H1 (cell line): ENCODE measurements around the gene EPDR1. TPM values are rescaled to one million over a fixed set of nuclear protein-coding genes. Genes with fewer than 3 reads are reported as not detected.

Experiments used
- CTCF ChIA-PET: fragments of 300-600 bp; sonication (Branson Sonifier 250); formaldehyde crosslinking; loops from one replicate; lab custom pipeline; 2021; ENCODE audit not compliant: partially characterized antibody; lab: Charles Lee
- POLR2A ChIA-PET: fragments of 300-600 bp; sonication (Branson Sonifier 250); formaldehyde crosslinking; loops from one replicate; lab custom pipeline; 2021; ENCODE audit warnings: inconsistent platforms; ENCODE audit not compliant: partially characterized antibody; lab: Charles Lee
- DNase-seq, 2 experiments: peaks; one replicate each; pipeline versions ENCODE4 v3.0.0 to v3.0.0-alpha.2; 2010 to 2022; ENCODE audit warnings: low spot score in 2 of 2, low read depth in 1 of 2, mixed read lengths in 1 of 2
- FAIRE-seq: peaks from 2 replicates; lab custom pipeline; 2011; peaks lifted over from hg19 to GRCh38; lab: Jason Lieb, UNC
- H2AFZ ChIP-seq: 2 replicates; pipeline ENCODE4 v1.8.1; 2012; ENCODE audit warnings: low read length, inconsistent platforms
- H2AK5ac ChIP-seq: 2 replicates; pipeline ENCODE4 v1.6.1; 2013; ENCODE audit warnings: low read depth, low read length
- H2BK120ac ChIP-seq: replicated peaks from 2 replicates; pipeline ENCODE3; 2013; ENCODE audit warnings: low read depth, low read length, inconsistent platforms
- H2BK12ac ChIP-seq: 2 replicates; pipeline ENCODE4 v1.6.1; 2013; ENCODE audit warnings: low read depth, low read length
- H2BK15ac ChIP-seq: 2 replicates; pipeline ENCODE4 v1.6.1; 2013; ENCODE audit warnings: low read length
- H2BK20ac ChIP-seq: 2 replicates; pipeline ENCODE4 v1.6.1; 2013; ENCODE audit warnings: low read length
- H2BK5ac ChIP-seq: 2 replicates; pipeline ENCODE4 v1.6.1; 2013; ENCODE audit warnings: low read depth, low read length
- H3K14ac ChIP-seq: 2 replicates; pipeline ENCODE4 v1.6.1; 2013; ENCODE audit warnings: inconsistent platforms; ENCODE audit not compliant: insufficient read length
- H3K18ac ChIP-seq: 2 replicates; pipeline ENCODE4 v1.6.1; 2013; ENCODE audit warnings: low read length; ENCODE audit errors: extremely low read depth
- H3K23ac ChIP-seq: 2 replicates; pipeline ENCODE4 v1.6.1; 2013; ENCODE audit warnings: inconsistent platforms; ENCODE audit not compliant: insufficient read length
- H3K23me2 ChIP-seq: 2 replicates; pipeline ENCODE4 v1.6.1; 2013; ENCODE audit warnings: low read depth, low read length
- H3K27ac ChIP-seq: 2 replicates; pipeline ENCODE4 v1.6.1; 2011; ENCODE audit warnings: low read depth, low read length, inconsistent platforms
- H3K27me3 ChIP-seq, 4 experiments: replicated peaks in 1 of 4; 1 replicate in 1 of 4; 2 replicates in 3 of 4; pipeline versions ENCODE4 v1.6.1 to v1.8.1; 2011 to 2013; ENCODE audit warnings: low read length in 3 of 4, mild to moderate bottlenecking in 3 of 4, inconsistent platforms in 2 of 4, mixed read lengths in 2 of 4, moderate library complexity in 1 of 4; ENCODE audit not compliant: control insufficient read depth in 3 of 4, insufficient read depth in 3 of 4; ENCODE audit errors: extremely low read depth in 1 of 4
- H3K36me3 ChIP-seq, 4 experiments: 2 replicates each; pipeline versions ENCODE4 v1.6.1 to v1.8.1; 2011 to 2013; ENCODE audit warnings: mild to moderate bottlenecking in 4 of 4, low read length in 3 of 4, moderate library complexity in 2 of 4, control low read depth in 1 of 4, inconsistent platforms in 1 of 4; ENCODE audit not compliant: insufficient read depth in 4 of 4, control insufficient read depth in 2 of 4
- H3K4ac ChIP-seq: replicated peaks from 2 replicates; pipeline ENCODE3; 2013; ENCODE audit warnings: low read length, low read depth, mixed read lengths, inconsistent platforms; ENCODE audit not compliant: insufficient read length
- H3K4me1 ChIP-seq, 4 experiments: replicated peaks in 1 of 4; 1 replicate in 1 of 4; 2 replicates in 3 of 4; pipeline versions ENCODE4 v1.6.1 to v1.8.1; 2011 to 2013; ENCODE audit warnings: low read length in 3 of 4, inconsistent platforms in 2 of 4, mixed read lengths in 1 of 4; ENCODE audit not compliant: insufficient read depth in 4 of 4, control insufficient read depth in 3 of 4
- H3K4me2 ChIP-seq, 2 experiments: 2 replicates each; pipeline versions ENCODE4 v1.6.1 to v1.8.1; 2011 to 2013; ENCODE audit warnings: low read depth in 2 of 2, low read length in 2 of 2, control low read depth in 1 of 2, inconsistent platforms in 1 of 2, mild to moderate bottlenecking in 1 of 2; ENCODE audit not compliant: insufficient read depth in 1 of 2
- H3K4me3 ChIP-seq, 4 experiments: fragments of 200-600, 300-600 bp in 1 of 4; sonication (generic), shearing (Covaris generic), sonication (Bioruptor Twin) in 1 of 4; 2 replicates each; pipeline versions ENCODE4 v1.5.1 to v1.8.1; 2011 to 2016; ENCODE audit warnings: low read length in 4 of 4, low read depth in 3 of 4, control low read depth in 2 of 4, inconsistent platforms in 2 of 4, mild to moderate bottlenecking in 2 of 4, mixed read lengths in 1 of 4, moderate library complexity in 1 of 4; ENCODE audit not compliant: insufficient read depth in 2 of 4; ENCODE audit errors: extremely low read depth in 1 of 4
- H3K56ac ChIP-seq: replicated peaks from 2 replicates; pipeline ENCODE3; 2013; ENCODE audit warnings: low read depth, mild to moderate bottlenecking, mixed read lengths, low read length, inconsistent platforms; ENCODE audit not compliant: insufficient read length
- H3K79me1 ChIP-seq: 2 replicates; pipeline ENCODE4 v1.6.1; 2013; ENCODE audit warnings: low read depth, low read length, control low read depth
- H3K79me2 ChIP-seq, 2 experiments: 2 replicates each; pipeline versions ENCODE4 v1.6.1 to v1.8.1; 2012 to 2013; ENCODE audit warnings: low read length in 2 of 2, mild to moderate bottlenecking in 2 of 2, inconsistent platforms in 1 of 2; ENCODE audit not compliant: insufficient read depth in 2 of 2, control insufficient read depth in 1 of 2
- H3K9ac ChIP-seq, 4 experiments: replicated peaks in 1 of 4; 1 replicate in 1 of 4; 2 replicates in 3 of 4; pipeline versions ENCODE4 v1.6.1 to v1.8.1; 2011 to 2013; ENCODE audit warnings: low read depth in 3 of 4, low read length in 3 of 4, control low read depth in 2 of 4, mild to moderate bottlenecking in 2 of 4, moderate library complexity in 2 of 4, inconsistent platforms in 1 of 4; ENCODE audit errors: extremely low read depth in 1 of 4
- H3K9me3 ChIP-seq, 2 experiments: 2 replicates each; pipeline versions ENCODE4 v1.6.1 to v1.8.1; 2012 to 2013; ENCODE audit warnings: mild to moderate bottlenecking in 2 of 2, moderate library complexity in 2 of 2, control low read depth in 1 of 2, inconsistent platforms in 1 of 2, low read depth in 1 of 2, low read length in 1 of 2, mixed read lengths in 1 of 2; ENCODE audit not compliant: insufficient read depth in 2 of 2
- H4K20me1 ChIP-seq, 2 experiments: replicated peaks in 1 of 2; 2 replicates each; pipeline versions ENCODE3 to v1.8.1; 2011 to 2013; ENCODE audit warnings: inconsistent platforms in 2 of 2, low read length in 2 of 2, mild to moderate bottlenecking in 1 of 2; ENCODE audit not compliant: insufficient read depth in 2 of 2, control insufficient read depth in 1 of 2
- H4K5ac ChIP-seq: 2 replicates; pipeline ENCODE4 v1.6.1; 2013; ENCODE audit warnings: low read length, low read depth, mixed read lengths, inconsistent platforms; ENCODE audit not compliant: insufficient read length
- H4K8ac ChIP-seq: 2 replicates; pipeline ENCODE4 v1.8.0; 2013; ENCODE audit warnings: mild to moderate bottlenecking, moderate library complexity, low read length, inconsistent platforms; ENCODE audit not compliant: insufficient read depth; ENCODE audit errors: extremely low read depth
- H4K91ac ChIP-seq: replicated peaks from 2 replicates; pipeline ENCODE3; 2013; ENCODE audit warnings: low read length, mixed read lengths, inconsistent platforms; ENCODE audit not compliant: insufficient read length
- BACH1 ChIP-seq: IDR thresholded peaks from 2 replicates; pipeline ENCODE4 v1.6.1; 2012; ENCODE audit warnings: low read length, improper control_type of control experiment
- BCL11A ChIP-seq, 2 experiments: IDR thresholded peaks; one replicate each; pipeline ENCODE4 v1.6.1; 2011; ENCODE audit warnings: low read depth in 2 of 2, low read length in 2 of 2, mild to moderate bottlenecking in 2 of 2
- HDAC6 ChIP-seq: IDR thresholded peaks from one replicate; pipeline ENCODE4 v1.7.1; 2012; ENCODE audit warnings: low read depth, mild to moderate bottlenecking, inconsistent platforms, low read length, moderate library complexity
- JUN ChIP-seq: IDR thresholded peaks from 2 replicates; pipeline ENCODE4 v1.6.1; 2011; ENCODE audit warnings: low read depth, mild to moderate bottlenecking, improper control_type of control experiment, low read length
- RBBP5 ChIP-seq: IDR thresholded peaks from 2 replicates; pipeline ENCODE4 v1.7.1; 2012; ENCODE audit warnings: low read depth, mild to moderate bottlenecking, inconsistent platforms, low read length, moderate library complexity, borderline replicate concordance
- SP1 ChIP-seq: IDR thresholded peaks from 2 replicates; pipeline ENCODE4 v1.6.1; 2011; ENCODE audit warnings: low read depth, low read length
- SUZ12 ChIP-seq: fragments of 200-600 bp; sonication (generic); IDR thresholded peaks from 2 replicates; pipeline ENCODE4 v1.6.1; 2012; ENCODE audit warnings: mild to moderate bottlenecking, inconsistent platforms, low read length, moderate library complexity, mixed read lengths
- TAF7 ChIP-seq: optimal IDR thresholded peaks from 2 replicates; pipeline ENCODE3; 2011; ENCODE audit warnings: low read depth, mild to moderate bottlenecking, inconsistent platforms, low read length, moderate library complexity, borderline replicate concordance
- YY1 ChIP-seq: IDR thresholded peaks from 2 replicates; pipeline ENCODE4 v1.6.1; 2011; ENCODE audit warnings: low read depth, mild to moderate bottlenecking, low read length
- WGBS, 2 experiments: shearing (Covaris generic) in 1 of 2; methylation state at CpG; one replicate each; pipeline versions ENCODE4 v1.1.6 to v1.1.7; 2013 to 2015; ENCODE audit warnings: low lambda C conversion rate in 2 of 2, mixed read lengths in 2 of 2, inconsistent platforms in 1 of 2, low coverage in 1 of 2, missing lambda C conversion rate in 1 of 2; ENCODE audit not compliant: insufficient replicate concordance in 2 of 2, insufficient coverage in 1 of 2, insufficient read length in 1 of 2; ENCODE audit errors: extremely low coverage in 1 of 2, missing lambda C conversion rate in 1 of 2; 5-methylcytosine and 5-hydroxymethylcytosine counted together
- polyA plus RNA-seq, 7 experiments: library from polyadenylated mRNA; depleted of rRNA in 3 of 7; stranded (reverse) in 5 of 7; unstranded in 2 of 7; fragments of >200 nt in 5 of 7; fragments of 200-250 nt in 2 of 7; gene quantifications; 1 replicate in 5 of 7; 2 replicates in 1 of 7; 4 replicates in 1 of 7; pipeline versions ENCODE4 v1.2.1 to v1.2.3, GENCODE V29; 2011 to 2013; ENCODE audit warnings: missing spikeins in 2 of 7, mixed read lengths in 2 of 7
- total RNA-seq: library from RNA; stranded (reverse); fragmentation: NEBNext Ultra II Directional; extraction: Animal tissue kit (Norgen Biotek cat#: 25700); gene quantifications from 2 replicates; pipeline ENCODE4 v1.2.1, GENCODE V29; 2021

The EPDR1 gene
- total and polyA plus RNA-seq, 2 of the 8 experiments (the other 6 are each of a cell fraction or from before 2014, with no cell fraction given) = 6.4 to 8.2 TPM

DNA sequence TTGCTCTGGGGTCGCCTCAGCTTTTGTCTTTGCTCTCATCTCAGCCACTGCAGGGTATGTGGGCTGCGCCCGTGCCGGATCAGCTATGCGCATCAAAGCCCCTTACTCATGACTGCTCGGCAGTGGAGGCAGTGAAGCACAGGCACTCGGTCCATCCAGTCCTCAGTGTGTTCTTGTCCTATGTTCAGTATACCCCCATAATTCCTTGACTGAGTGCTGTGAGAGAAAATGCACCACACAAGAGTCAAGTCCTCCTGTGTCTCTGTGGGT is 27.4 kb downstream of the EPDR1 start:
- Histone ChIP-seq H4K8ac (no peak overlapping the region), H3K36me3 (no peaks in the 10 kb centered on the region), H3K27ac (no peak overlapping the region)
- DNase-seq = no peak
- POLR2A ChIA-PET = interaction anchor here (0.5 kb wide), 1 partner anchor 17 kb away, joined by 3 read pairs; no protein-coding TSS in a partner anchor
- no peak for TF ChIP-seq RBBP5
- TF ChIP-seq SUZ12 = no peak
- TF ChIP-seq BCL11A (IDR thresholded peaks at IDR 0.05; ENCODE audit: low read depth in 2 of 2, low read length in 2 of 2) = no peak
- no peak for TF ChIP-seq JUN
- no peak for TF ChIP-seq SP1
- no peak for TF ChIP-seq YY1
- no peak for TF ChIP-seq TAF7
- TF ChIP-seq BACH1 = no peak
- TF ChIP-seq HDAC6 = no peak
- TF ChIP-seq, all 59 proteins: peak for 0
- Histone ChIP-seq H3K4me2 (no peak overlapping the region), H4K5ac (no peak overlapping the region), H3K18ac (no peak overlapping the region), H3K4me1 (peaks cover 0 to 4% (median 3%) of the 10 kb centered on the region in 4 experiments; a peak in 3 of 7 replicates), H3K56ac (no peak overlapping the region), H2BK15ac (no peak overlapping the region), H2AK5ac (no peak overlapping the region), H3K23me2 (no peaks in the 10 kb centered on the region), H2BK120ac (no peak overlapping the region), H3K79me1 (no peaks in the 10 kb centered on the region; the same call in 1 of the 2 replicates), H3K14ac (no peak overlapping the region), H2BK12ac (no peak overlapping the region), H3K79me2 (no peaks in the 10 kb centered on the region), H2BK20ac (no peak overlapping the region), H3K9me3 (0 out of 4 replicates have a peak, but pooled peaks cover 0 to 2% of the 10 kb centered on the region in 2 experiments), H3K4ac (no peak overlapping the region), H3K9ac (no peak overlapping the region; a peak in 1 of 7 replicates), H3K23ac (no peak overlapping the region), H4K91ac (no peak overlapping the region), H4K20me1 (no peaks in the 10 kb centered on the region), H2BK5ac (no peak overlapping the region), H2AFZ (no peak overlapping the region), H3K27me3 (no peaks in the 10 kb centered on the region), H3K4me3 (no peak overlapping the region)
- CTCF ChIA-PET = interaction anchor here (3.3 kb wide), 1 partner anchor 29 kb away, joined by 12 read pairs; no protein-coding TSS in a partner anchor
- WGBS, 2 experiments = 84% methylated on average over 7 of the region's 7 CpGs; no CpG with 5 or more reads in 1 of the 2 experiments
- FAIRE-seq = no peak
